Measurements from ENCODE around the gene SERPINA6.

Gene SERPINA6

GRCh38 chr14:94341656-94342333 lies 18.7 kb upstream of the SERPINA6 start:
- DNase-seq (ENCODE audit: extremely low read depth, low read depth): no peak
- no peak for TF ChIP-seq CTCF (IDR thresholded peaks at IDR 0.05; ENCODE audit: low read depth, low read length)

- no peak for DNase-seq (ENCODE audit: extremely low read depth, low read depth)
- TF ChIP-seq CTCF (IDR thresholded peaks at IDR 0.05; ENCODE audit: low read depth, low read length): no peak
These were observed 17.4 kb upstream of the SERPINA6 start for GRCh38 chr14:94340533-94340932.

GRCh38 chr14:94338023-94338422 lies 14.9 kb upstream of the SERPINA6 start:
- DNase-seq (ENCODE audit: extremely low read depth, low read depth): no peak
- no peak for TF ChIP-seq CTCF (IDR thresholded peaks at IDR 0.05; ENCODE audit: low read depth, low read length)

GRCh38 chr14:94337274-94337673 lies 14.1 kb upstream of the SERPINA6 start:
- no peak for TF ChIP-seq CTCF (IDR thresholded peaks at IDR 0.05; ENCODE audit: low read depth, low read length)
- DNase-seq (ENCODE audit: extremely low read depth, low read depth): no peak

- no peak for TF ChIP-seq CTCF (IDR thresholded peaks at IDR 0.05; ENCODE audit: low read depth, low read length)
- no peak for DNase-seq (ENCODE audit: extremely low read depth, low read depth)
These were observed 11.7 kb upstream of the SERPINA6 start for GRCh38 chr14:94334872-94335271.

GRCh38 chr14:94332587-94332986 lies 9.5 kb upstream of the SERPINA6 start:
- TF ChIP-seq CTCF (IDR thresholded peaks at IDR 0.05; ENCODE audit: low read depth, low read length): no peak
- no peak for DNase-seq (ENCODE audit: extremely low read depth, low read depth)

GRCh38 chr14:94332063-94332583 lies 9.0 kb upstream of the SERPINA6 start:
- DNase-seq (ENCODE audit: extremely low read depth, low read depth): no peak
- no peak for TF ChIP-seq CTCF (IDR thresholded peaks at IDR 0.05; ENCODE audit: low read depth, low read length)
